ENCODE measurements around the gene MDK.

The MDK gene

DNA sequence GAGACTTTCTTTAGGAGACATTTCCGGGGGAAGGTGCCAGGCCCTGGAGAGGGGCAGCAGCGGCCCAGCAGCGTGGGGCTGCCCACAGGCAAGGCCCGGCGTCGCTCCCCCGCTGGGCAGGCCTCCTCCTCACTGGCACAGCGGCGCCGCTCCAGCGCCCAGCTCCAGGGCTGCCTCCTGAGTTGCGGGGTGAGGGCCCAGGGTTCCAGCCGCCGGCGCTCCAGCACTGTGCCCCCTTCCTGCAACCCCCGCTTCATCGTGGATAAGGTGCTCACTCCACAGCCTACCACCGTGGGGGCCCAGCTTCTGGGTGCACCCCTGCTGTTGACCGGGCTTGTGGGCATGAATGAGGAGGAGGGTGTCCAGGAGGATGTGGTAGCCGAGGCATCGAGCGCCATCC, 15.2 kb upstream of the MDK start:
- POLR2A ChIA-PET: no interaction called here
- no peak overlapping the region for H3K4me3 ChIP-seq (ENCODE audit: low read depth, low read length)
- peaks cover 0 to 34% of the 10 kb centered on the region in 2 experiments; a peak in 1 of 3 replicates for H3K36me3 ChIP-seq (ENCODE audit: control insufficient read depth in 2 of 2, insufficient read depth in 1 of 2, low read length in 2 of 2)
- CTCF ChIA-PET: interaction anchor here (0.6 to 5.6 kb wide), 7 partner anchors 9 to 818 kb away, joined by 3 to 98 read pairs (median 3); partner anchors contain the start of gene DGKZ
- peaks cover 5% of the 10 kb centered on the region for H3K4me1 ChIP-seq (ENCODE audit: control insufficient read depth, insufficient read depth, low read length)
- no peaks in the 10 kb centered on the region for H3K9me3 ChIP-seq (ENCODE audit: control insufficient read depth, insufficient read depth, low read depth, low read length)
- no peak overlapping the region for H3K27ac ChIP-seq (ENCODE audit: extremely low read depth, low read depth, low read length)
- TF ChIP-seq ZNF24 (tag by site-specific recombination; IDR thresholded peaks at IDR 0.05): no peak
- TF ChIP-seq ZNF558 (tag by site-specific recombination; IDR thresholded peaks at IDR 0.05): no peak
- no peak for TF ChIP-seq ZNF600 (tag by site-specific recombination; IDR thresholded peaks at IDR 0.05)
- TF ChIP-seq ZNF146 (tag by site-specific recombination; IDR thresholded peaks at IDR 0.05): no peak
- TF ChIP-seq, protein P1, sequence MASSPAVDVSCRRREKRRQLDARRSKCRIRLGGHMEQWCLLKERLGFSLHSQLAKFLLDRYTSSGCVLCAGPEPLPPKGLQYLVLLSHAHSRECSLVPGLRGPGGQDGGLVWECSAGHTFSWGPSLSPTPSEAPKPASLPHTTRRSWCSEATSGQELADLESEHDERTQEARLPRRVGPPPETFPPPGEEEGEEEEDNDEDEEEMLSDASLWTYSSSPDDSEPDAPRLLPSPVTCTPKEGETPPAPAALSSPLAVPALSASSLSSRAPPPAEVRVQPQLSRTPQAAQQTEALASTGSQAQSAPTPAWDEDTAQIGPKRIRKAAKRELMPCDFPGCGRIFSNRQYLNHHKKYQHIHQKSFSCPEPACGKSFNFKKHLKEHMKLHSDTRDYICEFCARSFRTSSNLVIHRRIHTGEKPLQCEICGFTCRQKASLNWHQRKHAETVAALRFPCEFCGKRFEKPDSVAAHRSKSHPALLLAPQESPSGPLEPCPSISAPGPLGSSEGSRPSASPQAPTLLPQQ (tag by site-specific recombination; IDR thresholded peaks at IDR 0.05): no peak
- TF ChIP-seq ZBTB20 (tag by site-specific recombination; IDR thresholded peaks at IDR 0.05): no peak
- no peak for TF ChIP-seq ZNF664 (tag by site-specific recombination; IDR thresholded peaks at IDR 0.05)
- TF ChIP-seq ZNF23 (tag by site-specific recombination; IDR thresholded peaks at IDR 0.05; ENCODE audit: borderline replicate concordance): no peak
- TF ChIP-seq KLF1 (tag by site-specific recombination; IDR thresholded peaks at IDR 0.05): no peak
- TF ChIP-seq WT1 (tag by site-specific recombination; IDR thresholded peaks at IDR 0.05): no peak
- TF ChIP-seq ZNF19 (tag by site-specific recombination; IDR thresholded peaks at IDR 0.05; ENCODE audit: low read depth): no peak
- TF ChIP-seq, protein P2, sequence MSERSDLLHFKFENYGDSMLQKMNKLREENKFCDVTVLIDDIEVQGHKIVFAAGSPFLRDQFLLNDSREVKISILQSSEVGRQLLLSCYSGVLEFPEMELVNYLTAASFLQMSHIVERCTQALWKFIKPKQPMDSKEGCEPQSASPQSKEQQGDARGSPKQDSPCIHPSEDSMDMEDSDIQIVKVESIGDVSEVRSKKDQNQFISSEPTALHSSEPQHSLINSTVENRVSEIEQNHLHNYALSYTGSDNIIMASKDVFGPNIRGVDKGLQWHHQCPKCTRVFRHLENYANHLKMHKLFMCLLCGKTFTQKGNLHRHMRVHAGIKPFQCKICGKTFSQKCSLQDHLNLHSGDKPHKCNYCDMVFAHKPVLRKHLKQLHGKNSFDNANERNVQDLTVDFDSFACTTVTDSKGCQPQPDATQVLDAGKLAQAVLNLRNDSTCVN (tag by site-specific recombination; optimal IDR thresholded peaks at IDR 0.05): no peak
- TF ChIP-seq, protein P3, sequence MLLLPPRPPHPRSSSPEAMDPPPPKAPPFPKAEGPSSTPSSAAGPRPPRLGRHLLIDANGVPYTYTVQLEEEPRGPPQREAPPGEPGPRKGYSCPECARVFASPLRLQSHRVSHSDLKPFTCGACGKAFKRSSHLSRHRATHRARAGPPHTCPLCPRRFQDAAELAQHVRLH (tag by site-specific recombination; IDR thresholded peaks at IDR 0.05): no peak
- no peak for TF ChIP-seq ZFHX2 (tag by site-specific recombination; conservative IDR thresholded peaks at IDR 0.05)
- TF ChIP-seq, protein P4, sequence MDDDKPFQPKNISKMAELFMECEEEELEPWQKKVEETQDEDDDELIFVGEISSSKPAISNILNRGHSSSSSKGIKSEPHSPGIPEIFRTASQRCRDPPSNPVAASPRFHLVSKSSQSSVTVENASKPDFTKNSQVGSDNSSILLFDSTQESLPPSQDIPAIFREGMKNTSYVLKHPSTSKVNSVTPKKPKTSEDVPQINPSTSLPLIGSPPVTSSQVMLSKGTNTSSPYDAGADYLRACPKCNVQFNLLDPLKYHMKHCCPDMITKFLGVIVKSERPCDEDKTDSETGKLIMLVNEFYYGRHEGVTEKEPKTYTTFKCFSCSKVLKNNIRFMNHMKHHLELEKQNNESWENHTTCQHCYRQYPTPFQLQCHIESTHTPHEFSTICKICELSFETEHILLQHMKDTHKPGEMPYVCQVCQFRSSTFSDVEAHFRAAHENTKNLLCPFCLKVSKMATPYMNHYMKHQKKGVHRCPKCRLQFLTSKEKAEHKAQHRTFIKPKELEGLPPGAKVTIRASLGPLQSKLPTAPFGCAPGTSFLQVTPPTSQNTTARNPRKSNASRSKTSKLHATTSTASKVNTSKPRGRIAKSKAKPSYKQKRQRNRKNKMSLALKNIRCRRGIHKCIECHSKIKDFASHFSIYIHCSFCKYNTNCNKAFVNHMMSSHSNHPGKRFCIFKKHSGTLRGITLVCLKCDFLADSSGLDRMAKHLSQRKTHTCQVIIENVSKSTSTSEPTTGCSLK (tag by site-specific recombination; IDR thresholded peaks at IDR 0.05): no peak
- no peak for TF ChIP-seq ZNF350 (tag by site-specific recombination; IDR thresholded peaks at IDR 0.05)

DNA sequence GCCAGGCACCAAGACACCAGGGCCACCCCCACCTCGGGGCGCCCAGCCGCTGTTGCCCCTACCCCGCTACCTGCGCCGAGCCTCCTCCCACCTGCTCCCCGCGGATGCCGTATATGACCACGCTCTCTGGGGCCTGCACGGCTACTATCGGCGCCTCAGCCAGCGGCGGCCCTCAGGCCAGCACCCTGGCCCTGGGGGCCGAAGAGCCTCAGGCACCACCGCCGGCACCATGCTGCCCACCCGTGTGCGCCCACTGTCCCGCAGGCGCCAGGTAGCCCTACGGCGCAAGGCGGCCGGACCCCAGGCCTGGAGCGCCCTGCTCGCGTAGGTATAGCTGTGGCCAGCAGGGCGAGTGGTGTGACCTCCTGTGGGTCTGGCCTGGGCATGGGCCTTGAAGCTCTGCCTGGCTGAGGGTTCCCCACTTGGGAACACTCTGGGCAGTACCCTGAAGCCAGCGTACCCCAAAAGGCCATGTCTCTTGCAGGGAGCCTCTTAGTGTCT, 14.8 kb upstream of the MDK start:
- peaks cover 3% of the 10 kb centered on the region for H3K4me1 ChIP-seq (ENCODE audit: control insufficient read depth, insufficient read depth, low read length)
- ChIA-PET CTCF (interaction anchor here (0.5 to 5.6 kb wide), 7 partner anchors 17 to 818 kb away, joined by 3 to 98 read pairs (median 3); partner anchors contain the start of genes DGKZ and ZNF408), POLR2A (no interaction called here)
- no peak overlapping the region for H3K27ac ChIP-seq (ENCODE audit: extremely low read depth, low read depth, low read length)
- peaks cover 0 to 39% of the 10 kb centered on the region in 2 experiments; a peak in 1 of 3 replicates for H3K36me3 ChIP-seq (ENCODE audit: control insufficient read depth in 2 of 2, insufficient read depth in 1 of 2, low read length in 2 of 2)
- H3K9me3 ChIP-seq (ENCODE audit: control insufficient read depth, insufficient read depth, low read depth, low read length): no peaks in the 10 kb centered on the region
- H3K4me3 ChIP-seq (ENCODE audit: low read depth, low read length): no peak overlapping the region
- TF ChIP-seq, protein P5, sequence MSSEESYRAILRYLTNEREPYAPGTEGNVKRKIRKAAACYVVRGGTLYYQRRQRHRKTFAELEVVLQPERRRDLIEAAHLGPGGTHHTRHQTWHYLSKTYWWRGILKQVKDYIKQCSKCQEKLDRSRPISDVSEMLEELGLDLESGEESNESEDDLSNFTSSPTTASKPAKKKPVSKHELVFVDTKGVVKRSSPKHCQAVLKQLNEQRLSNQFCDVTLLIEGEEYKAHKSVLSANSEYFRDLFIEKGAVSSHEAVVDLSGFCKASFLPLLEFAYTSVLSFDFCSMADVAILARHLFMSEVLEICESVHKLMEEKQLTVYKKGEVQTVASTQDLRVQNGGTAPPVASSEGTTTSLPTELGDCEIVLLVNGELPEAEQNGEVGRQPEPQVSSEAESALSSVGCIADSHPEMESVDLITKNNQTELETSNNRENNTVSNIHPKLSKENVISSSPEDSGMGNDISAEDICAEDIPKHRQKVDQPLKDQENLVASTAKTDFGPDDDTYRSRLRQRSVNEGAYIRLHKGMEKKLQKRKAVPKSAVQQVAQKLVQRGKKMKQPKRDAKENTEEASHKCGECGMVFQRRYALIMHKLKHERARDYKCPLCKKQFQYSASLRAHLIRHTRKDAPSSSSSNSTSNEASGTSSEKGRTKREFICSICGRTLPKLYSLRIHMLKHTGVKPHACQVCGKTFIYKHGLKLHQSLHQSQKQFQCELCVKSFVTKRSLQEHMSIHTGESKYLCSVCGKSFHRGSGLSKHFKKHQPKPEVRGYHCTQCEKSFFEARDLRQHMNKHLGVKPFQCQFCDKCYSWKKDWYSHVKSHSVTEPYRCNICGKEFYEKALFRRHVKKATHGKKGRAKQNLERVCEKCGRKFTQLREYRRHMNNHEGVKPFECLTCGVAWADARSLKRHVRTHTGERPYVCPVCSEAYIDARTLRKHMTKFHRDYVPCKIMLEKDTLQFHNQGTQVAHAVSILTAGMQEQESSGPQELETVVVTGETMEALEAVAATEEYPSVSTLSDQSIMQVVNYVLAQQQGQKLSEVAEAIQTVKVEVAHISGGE (tag by site-specific recombination; conservative IDR thresholded peaks at IDR 0.05; ENCODE audit: low read depth): no peak
- TF ChIP-seq, protein P3 (tag by site-specific recombination; IDR thresholded peaks at IDR 0.05): no peak
- TF ChIP-seq ZNF561 (tag by site-specific recombination; IDR thresholded peaks at IDR 0.05; ENCODE audit: borderline replicate concordance): no peak
- no peak for TF ChIP-seq ZNF776 (tag by site-specific recombination; IDR thresholded peaks at IDR 0.05; ENCODE audit: borderline replicate concordance)
- TF ChIP-seq ZNF138 (tag by site-specific recombination; IDR thresholded peaks at IDR 0.05; ENCODE audit: borderline replicate concordance): no peak
- no peak for TF ChIP-seq ZNF132 (tag by site-specific recombination; IDR thresholded peaks at IDR 0.05; ENCODE audit: borderline replicate concordance)
- no peak for TF ChIP-seq ZNF549 (tag by site-specific recombination; IDR thresholded peaks at IDR 0.05)
- no peak for TF ChIP-seq ZNF214 (tag by site-specific recombination; IDR thresholded peaks at IDR 0.05; ENCODE audit: borderline replicate concordance)
- TF ChIP-seq ZNF350 (tag by site-specific recombination; IDR thresholded peaks at IDR 0.05): no peak
- no peak for TF ChIP-seq ZNF433 (tag by site-specific recombination; IDR thresholded peaks at IDR 0.05; ENCODE audit: low read depth)
- TF ChIP-seq ZNF239 (tag by site-specific recombination; IDR thresholded peaks at IDR 0.05): no peak
- TF ChIP-seq ZNF175 (tag by site-specific recombination; IDR thresholded peaks at IDR 0.05): no peak
- TF ChIP-seq ZFP37 (tag by site-specific recombination; IDR thresholded peaks at IDR 0.05): no peak
